ENCODE measurements around the gene IL17RA.

IL17RA gene

DNA sequence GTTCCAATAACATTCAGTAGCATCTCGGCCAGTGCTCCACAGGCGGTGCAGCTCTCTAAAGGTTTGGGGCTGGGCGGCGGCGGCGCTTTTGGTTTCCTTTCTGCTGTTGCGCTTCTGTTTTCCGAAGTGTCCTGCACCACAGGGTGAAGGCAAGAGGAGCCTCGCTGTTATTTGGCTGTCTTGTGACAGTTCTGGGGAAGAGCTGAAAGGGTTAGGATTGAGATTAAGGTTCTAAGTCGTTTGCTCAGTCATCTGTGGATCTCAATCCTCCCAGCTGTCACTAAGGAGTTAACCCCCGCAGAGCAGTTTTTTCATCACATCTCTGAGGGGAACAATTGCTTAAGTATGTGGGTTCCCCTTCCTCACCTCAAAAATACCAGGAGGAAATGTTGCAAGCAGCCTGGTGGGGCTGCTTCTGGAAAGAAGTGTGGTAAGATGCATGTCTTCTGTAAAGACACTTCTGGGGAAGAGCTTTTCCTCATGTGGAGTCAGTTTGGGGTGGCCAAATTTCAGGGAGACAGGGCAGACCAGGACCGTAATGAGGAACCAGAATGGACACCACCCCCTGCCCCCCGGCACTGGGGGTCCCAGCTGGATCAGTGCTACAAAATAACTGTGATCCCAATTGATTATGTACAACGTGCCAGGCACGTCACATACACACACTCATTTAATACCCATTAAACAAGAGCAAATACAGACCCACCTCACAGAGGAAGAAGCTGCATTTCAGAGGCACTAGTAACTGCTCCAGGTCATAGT, 22.2 kb downstream of the IL17RA start:
- DNase-seq, result no peak

DNA sequence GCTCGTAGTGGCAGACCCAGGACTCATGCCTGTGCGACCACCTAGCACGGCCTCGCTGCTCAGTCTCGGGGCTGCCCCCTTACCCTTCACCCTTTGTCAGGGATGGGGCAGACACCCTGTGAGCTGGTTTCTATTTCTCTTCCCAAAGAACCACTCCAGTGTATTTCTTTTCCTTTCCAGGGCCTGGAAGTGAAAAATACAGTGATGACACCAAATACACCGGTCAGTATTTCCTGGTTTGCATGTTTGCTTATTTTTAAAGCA, 22.7 kb downstream of the IL17RA start:
- no peak for DNase-seq

DNA sequence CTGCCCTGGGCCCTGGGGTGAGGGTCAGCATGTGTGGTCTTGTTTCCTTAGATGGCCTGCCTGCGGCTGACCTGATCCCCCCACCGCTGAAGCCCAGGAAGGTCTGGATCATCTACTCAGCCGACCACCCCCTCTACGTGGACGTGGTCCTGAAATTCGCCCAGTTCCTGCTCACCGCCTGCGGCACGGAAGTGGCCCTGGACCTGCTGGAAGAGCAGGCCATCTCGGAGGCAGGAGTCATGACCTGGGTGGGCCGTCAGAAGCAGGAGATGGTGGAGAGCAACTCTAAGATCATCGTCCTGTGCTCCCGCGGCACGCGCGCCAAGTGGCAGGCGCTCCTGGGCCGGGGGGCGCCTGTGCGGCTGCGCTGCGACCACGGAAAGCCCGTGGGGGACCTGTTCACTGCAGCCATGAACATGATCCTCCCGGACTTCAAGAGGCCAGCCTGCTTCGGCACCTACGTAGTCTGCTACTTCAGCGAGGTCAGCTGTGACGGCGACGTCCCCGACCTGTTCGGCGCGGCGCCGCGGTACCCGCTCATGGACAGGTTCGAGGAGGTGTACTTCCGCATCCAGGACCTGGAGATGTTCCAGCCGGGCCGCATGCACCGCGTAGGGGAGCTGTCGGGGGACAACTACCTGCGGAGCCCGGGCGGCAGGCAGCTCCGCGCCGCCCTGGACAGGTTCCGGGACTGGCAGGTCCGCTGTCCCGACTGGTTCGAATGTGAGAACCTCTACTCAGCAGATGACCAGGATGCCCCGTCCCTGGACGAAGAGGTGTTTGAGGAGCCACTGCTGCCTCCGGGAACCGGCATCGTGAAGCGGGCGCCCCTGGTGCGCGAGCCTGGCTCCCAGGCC, 23.7 kb downstream of the IL17RA start:
- DNase-seq, result no peak

- no peak for DNase-seq
These were observed 24.5 kb downstream of the IL17RA start for GRCh38 chr22:17109113-17109865.

DNA sequence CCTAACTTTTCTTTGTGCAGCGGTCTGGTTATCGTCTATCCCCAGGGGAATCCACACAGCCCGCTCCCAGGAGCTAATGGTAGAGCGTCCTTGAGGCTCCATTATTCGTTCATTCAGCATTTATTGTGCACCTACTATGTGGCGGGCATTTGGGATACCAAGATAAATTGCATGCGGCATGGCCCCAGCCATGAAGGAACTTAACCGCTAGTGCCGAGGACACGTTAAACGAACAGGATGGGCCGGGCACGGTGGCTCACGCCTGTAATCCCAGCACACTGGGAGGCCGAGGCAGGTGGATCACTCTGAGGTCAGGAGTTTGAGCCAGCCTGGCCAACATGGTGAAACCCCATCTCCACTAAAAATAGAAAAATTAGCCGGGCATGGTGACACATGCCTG, 25.2 kb downstream of the IL17RA start:
- no peak for DNase-seq

DNA sequence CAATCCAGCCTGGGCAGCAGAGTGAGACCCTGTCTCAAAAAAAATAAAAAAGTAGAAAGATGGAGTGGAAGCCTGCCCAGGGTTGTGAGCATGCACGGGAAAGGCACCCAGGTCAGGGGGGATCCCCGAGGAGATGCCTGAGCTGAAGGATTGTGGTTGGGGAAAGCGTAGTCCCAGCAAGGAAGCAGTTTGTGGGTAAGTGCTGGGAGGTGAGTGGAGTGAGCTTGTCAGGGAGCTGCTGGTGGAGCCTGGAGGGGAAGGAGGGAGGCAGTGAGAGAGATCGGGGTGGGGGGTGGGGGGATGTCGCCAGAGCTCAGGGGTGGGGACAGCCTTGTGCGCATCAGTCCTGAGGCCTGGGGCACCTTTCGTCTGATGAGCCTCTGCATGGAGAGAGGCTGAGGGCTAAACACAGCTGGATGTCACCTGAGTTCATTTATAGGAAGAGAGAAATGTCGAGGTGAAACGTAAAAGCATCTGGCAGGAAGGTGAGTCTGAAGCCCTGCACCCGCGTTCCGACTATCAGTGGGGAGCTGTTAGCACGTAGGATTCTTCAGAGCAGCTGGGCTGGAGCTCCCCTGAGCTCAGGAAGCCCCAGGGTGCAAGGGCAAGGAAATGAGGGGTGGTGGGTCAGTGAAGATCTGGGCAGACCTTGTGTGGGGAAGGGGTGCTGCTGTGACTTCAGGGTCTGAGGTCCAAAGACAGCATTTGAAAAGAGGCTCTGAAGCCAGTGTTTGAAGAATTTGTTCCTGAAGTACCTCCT, 26.2 kb downstream of the IL17RA start:
- DNase-seq, result no peak

GRCh38 chr22:17112491-17113042, 27.8 kb downstream of the IL17RA start:
- no peak for DNase-seq

DNA sequence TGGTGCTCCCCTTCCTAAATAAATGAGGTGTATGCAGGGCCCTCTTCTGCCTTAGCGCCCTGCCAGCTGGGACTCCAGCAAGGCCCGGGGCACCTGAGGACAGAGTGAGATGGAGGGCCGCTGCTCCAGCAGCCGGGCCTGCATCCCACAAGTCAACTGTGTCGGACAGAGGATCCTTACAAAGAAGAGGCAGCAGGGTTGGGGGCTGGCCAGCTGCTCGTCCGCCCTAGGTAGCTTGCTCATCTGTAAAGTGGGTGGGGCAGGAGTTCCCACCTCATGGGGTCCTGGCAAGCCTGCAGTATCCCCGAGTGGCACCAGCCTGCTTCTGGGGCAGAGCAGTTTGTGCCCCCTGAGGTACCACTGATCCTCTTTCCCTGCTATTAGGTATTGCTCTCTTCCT, 28.8 kb downstream of the IL17RA start:
- DNase-seq, result no peak

GRCh38 chr22:17114173-17114897, 29.5 kb downstream of the IL17RA start:
- DNase-seq, result no peak

- no peak for DNase-seq
These were observed 30.1 kb downstream of the IL17RA start for GRCh38 chr22:17114898-17115235.

DNA sequence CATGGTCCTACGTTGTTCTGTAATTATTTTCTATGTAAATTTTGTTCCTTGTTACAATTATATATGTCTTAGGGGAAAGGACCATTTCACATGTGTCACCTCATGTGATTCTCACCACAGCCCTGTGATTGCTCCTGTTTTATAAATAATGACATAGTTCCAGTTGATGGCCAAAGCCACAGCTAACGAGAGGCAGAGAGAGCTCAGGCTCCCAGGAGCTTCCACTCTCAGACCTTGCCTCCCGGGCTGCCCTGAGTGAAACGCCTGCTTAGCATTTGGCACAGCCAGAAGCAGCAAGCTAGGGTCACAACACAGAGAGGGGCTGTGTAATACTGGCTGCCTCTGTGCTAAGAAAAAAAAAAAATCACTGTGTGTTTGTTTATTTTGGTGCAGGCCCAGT, 30.4 kb downstream of the IL17RA start:
- no peak for DNase-seq

GRCh38 chr22:17115945-17116565, 31.3 kb downstream of the IL17RA start:
- no peak for DNase-seq

DNA sequence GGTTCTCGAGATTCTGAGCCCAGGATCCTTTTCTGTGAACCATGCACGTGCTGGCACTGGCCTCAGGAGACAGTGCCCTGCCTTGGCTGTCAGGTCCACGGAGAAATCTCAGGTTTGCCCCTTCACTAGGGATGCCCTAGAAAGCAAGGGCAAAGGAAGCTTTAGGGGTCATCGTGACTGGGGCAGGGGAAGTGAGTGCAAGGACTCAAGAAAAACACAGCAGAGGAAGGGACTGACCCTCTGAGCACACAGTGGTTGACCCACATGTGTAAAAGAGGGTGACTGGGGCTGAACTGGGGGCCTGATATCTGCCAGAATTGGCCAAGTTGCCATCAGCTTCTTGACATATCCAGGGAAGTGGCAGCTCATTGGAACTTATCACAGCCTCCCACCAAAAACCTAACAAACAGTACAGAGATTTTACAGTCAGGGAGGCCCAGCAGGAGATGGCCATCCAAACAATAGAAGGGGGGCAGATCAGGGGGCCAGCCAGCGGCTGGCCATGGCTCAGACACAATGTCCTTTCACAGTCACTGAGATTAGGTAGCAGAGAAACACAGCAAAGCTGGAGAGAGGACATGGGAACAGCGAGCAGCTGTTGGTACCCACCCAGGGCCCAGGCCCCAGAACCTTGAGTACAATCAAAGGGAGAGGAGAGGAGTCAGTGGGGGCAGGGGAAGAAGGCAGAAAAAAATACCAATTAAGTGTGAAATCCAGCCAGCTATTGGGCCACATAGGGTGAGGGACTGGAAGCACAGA, 32.0 kb downstream of the IL17RA start:
- no peak for DNase-seq

DNA sequence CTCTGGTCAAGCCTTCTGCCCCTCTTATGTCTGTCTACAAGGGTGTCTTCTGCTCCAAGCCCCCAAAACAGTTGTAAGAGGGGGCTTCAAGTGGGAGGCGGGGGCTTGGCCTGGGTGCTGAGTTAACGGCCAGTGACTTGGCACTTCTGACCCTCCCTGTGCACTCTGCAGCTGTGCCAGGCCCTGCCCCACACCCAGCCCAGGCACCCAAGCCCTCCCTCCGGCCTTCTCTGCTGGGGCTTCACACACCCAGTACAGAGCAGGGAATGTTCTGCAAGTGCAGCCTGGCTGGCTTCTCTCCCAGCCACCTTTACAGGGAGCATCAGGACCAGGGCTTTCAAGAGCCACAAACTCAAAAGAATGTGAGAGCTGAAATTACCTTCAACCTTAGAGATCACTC, 32.6 kb downstream of the IL17RA start:
- no peak for DNase-seq

DNA sequence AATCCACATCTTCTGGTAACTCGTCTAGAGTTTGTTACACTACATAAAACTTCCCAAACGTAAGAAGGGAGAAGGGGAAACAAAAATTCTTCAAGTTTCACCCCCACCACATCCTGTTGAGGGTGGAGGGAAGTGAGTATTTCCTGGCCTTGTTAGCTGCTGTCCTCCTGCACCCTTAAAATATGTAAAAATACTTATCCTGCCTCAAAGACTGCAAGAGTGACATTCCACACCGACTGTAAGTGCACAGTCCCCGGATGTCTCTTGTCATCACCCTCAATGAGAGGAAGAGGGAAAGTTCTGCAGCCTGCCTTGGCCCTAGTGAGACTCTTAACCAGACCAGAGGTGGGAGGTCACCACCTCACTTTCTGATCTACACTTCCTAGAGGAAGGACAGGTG, 33.1 kb downstream of the IL17RA start:
- no peak for DNase-seq

- no peak for DNase-seq
These were observed 33.5 kb downstream of the IL17RA start for GRCh38 chr22:17118342-17118741.

DNA sequence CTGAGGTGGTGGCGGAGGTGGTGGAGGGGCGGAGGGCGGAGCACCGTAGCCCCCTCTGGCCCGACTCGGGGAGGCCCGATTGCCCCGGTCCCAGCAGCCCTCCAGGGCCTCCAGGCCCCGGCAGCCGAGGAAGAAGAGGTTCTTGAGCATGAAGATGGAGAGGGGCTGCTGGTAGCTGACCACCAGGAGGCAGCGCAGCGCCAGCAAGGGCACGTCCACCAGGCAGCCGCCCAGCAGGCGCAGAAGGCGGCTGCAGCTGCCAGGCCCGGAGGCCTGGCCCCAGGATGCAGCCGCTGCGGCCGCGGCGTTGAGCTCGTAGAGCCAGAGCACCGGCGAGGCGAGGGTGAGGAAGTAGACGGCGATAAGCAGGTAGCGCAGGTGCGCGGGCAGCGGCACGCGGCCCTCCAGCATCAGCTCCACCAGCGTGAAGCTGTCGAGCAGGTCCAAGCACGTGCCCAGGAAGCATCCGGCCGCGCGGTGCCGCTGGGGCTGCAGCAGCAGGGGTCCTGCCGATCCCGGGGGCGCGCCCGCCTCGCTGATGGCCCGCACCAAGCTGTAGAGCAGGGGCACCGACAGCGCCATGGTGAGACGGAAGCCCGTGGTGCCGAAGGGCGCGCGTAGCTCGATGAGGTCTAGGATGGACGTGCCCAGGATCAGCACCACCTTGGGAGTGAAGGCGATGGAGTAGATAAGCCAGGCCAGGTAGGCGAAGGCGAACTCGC, 34.8 kb downstream of the IL17RA start:
- no peak for DNase-seq

DNA sequence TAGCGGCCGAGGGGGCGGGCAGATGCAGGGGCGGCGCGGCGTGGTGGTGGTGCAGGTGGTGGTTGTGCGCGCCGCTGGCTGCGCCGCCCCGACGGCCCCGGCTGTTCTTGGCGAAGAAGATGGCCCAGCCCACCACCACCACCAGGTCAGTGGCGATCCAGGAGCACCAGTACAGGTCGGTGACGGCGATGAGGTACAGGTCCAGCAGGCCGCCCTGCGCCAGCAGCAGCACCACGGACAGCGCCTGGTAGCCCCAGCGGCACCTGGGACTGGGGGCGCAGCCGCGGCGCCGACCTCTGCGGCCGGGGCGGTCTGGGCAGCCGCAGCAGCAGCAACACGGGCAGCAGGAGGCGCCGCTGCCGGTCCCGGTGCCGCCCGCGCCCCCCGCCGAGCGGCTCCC, 35.5 kb downstream of the IL17RA start:
- no peak for DNase-seq

DNA sequence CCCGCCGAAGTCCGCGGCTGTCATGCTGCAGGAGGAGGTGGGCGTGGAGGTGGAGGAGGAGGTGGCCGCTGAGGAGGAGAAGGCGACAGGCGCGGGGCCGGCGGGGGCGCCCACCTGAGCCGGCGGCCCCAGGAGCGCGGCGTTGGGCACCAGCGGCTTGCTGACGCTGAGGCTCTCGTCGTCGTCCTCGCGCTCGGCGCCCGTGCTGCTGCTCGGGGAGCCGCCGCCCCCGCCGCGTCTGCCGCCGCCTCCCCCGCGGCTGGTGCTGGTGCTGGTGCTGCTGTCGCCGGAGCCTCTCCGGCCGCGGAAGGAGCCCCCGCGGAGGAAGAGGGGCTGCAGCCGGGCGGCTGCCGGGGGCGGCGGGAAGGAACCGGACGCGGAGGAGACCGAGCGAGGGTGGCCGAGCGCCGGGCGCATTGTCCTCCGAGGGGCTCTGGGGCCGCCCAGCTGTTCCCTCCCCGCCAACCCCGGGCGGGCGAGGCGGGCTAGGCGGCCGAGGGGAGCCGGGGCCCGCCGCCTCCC, 36.0 kb downstream of the IL17RA start:
- DNase-seq, result no peak
